GM04503 (cell line): Measurements from ENCODE around the gene TMEM121.

Experiments
- DNase-seq: peaks from one replicate; pipeline ENCODE4 v3.0.0-alpha.2; 2012; ENCODE audit warnings: low read depth

Gene TMEM121

DNA sequence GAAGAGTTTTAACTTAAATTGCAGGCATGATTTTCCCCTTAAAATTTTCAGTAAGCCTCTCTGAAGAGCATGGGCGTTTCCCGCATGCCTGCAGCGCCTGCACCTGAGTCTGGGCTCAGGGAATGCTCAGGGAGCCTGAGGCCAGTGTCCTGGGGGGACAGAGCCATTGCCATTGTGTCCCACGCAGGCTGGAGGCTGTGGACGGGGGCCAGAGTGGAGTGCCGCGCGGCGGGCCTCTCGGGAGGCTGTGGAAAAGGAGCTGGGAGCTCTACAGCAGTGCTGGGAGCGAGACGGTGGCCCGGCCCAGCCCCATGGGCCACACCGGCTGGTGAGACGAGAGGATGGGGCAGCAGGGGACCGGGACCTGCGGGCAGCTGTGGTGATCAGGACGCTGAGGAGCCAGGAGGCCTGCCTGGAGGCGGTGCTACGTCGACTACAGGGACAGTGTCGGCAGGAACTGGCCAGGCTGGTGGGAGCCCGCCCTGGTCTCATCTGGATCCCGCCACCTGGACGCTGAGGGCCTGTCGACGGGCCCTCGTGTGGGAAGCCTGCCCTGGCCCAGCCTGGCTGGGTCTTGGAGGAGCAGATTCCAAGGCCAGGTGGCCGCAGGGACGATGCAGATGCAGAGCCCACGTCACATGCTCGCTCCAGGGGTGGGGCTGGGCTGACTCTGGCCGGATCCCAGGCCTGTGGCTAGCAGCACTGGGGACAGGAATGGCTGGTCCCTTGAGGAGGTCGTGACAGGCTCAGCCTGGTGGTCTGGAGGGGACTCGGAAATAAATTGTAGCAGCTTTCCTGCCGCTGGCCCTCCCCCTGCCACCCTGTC is 27.7 kb upstream of the TMEM121 start:
- DNase-seq = no peak

- DNase-seq = no peak
These were observed 26.9 kb upstream of the TMEM121 start for GRCh38 chr14:105499256-105500035.

DNA sequence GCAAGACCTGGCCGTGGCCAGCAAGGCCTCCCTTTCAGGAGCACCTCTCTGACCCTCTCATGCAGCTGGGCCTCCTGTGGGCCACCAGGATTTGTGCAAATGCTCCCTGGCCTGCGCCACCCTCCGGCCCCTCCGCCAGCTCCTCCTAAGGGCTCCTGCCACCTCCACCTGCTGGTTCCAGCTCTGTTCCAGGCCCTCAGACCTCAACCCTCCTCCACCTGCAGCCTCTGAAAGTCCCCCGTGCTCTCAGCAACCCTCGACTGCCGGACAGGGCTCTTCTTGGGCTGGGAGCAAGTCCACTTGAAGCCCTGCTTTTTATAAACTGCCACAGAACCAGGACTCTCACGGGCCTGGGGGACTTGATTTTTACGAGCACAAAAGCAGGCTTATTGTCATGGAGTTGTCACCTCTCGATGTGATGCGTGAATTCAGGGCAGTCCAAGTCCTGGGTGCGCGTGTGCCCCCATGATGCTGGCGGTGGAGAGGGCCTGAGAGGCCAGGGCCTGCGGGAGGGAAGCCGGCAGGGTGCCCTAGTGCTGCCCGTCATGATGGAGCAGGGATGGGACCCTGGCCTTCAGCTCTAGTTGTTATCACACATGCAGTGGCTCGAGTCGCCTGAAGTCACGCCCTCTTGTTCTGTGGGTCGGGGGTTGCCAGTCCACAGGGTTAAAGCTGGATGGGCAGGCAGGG is 26.2 kb upstream of the TMEM121 start:
- no peak for DNase-seq

DNA sequence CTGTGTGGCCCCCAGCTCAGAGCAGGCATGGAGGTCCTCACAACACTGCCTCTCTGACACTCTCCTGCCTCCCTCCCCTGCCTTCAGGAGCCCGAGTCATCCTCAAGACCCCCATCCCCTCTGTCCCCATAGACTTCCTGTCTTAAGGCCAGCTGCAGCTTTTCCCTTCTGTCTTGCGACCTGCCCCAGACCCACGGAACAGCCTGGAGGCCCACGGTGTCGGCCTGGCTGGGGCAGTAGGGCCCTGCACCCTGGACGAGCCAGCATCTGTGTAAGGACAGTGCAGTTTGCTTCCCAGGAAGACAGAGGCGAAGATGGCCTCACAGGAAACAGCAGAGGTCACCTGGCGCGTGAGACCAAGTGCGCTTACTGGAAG is 25.7 kb upstream of the TMEM121 start:
- no peak for DNase-seq

GRCh38 chr14:105501504-105502291 is 24.7 kb upstream of the TMEM121 start:
- DNase-seq = no peak

- DNase-seq = no peak
These were observed 23.7 kb upstream of the TMEM121 start for GRCh38 chr14:105502446-105503295.

DNA sequence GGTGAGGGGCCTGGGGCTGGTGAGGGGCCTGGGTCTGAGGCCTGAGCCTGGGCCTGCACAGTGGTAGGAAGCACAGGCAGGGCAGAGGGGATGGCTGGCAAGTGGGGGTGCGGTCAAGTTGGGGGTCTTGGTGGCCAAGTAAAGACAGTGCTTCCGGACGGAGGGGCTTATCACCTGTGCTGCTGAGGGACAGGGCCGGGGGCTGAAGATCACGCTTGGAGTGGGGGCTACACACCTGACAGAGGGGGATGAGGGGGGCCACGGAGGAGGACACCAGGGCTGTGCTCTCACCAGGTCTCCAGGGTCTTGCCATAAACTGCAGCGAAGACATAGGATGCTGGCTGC is 23.1 kb upstream of the TMEM121 start:
- no peak for DNase-seq

DNA sequence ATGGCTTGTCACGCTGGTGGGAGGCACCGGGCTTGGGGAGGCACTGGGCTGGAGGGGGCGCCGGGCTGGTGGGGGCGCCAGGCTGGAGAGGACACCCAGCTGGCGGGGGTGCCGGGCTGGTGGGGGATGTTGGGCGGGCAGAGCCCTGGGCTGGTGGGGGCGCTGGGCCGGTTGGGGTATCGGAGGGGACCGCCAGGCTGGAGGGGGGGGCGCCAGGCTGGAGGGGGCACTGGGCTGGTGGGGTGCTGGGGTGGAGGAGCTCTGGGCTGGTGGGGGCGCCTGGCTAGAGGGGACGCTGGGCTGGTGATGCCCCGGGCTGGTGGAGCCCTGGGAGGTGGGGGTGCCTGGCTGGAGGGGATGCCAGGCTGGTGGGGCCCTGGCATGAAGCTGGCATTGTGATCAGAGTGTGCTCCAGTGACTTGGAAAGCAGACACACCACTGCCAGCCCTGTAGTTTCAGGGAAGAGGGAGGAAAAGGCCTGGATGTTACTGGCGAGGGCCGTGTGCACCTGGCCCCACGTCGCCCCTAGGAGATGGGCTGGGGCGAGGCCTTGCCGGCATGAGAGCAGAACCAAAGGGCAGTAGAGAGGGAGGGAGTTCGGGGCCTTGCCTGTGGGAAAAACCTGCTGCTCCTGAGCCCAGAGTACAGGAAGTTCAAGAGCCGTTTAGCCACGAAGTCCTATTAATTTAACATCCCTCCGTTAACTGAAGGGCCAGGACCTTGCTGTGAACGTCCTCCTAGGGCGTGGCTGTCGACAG is 22.3 kb upstream of the TMEM121 start:
- no peak for DNase-seq

- no peak for DNase-seq
These were observed 21.3 kb upstream of the TMEM121 start for GRCh38 chr14:105505101-105505500.

DNA sequence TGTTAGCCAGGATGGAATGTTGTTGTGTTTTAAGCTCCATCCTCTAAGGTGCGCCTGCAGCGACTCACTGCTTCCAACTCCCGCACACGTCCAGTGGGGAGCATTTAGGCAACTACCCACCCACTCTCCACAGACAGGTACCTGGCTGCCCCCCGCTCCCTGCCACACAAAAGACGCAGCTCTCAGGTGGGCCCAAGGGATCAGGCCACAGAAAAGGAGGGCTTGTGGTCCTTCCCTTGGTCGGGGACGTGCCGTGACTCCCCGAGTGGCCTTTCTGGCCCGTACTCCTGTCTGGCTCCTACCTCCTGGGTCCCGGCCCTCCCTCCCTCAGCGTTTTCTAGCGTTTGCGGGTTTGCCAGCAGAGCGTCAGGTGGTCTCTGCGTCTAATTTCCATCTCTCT is 19.1 kb upstream of the TMEM121 start:
- DNase-seq = no peak

DNA sequence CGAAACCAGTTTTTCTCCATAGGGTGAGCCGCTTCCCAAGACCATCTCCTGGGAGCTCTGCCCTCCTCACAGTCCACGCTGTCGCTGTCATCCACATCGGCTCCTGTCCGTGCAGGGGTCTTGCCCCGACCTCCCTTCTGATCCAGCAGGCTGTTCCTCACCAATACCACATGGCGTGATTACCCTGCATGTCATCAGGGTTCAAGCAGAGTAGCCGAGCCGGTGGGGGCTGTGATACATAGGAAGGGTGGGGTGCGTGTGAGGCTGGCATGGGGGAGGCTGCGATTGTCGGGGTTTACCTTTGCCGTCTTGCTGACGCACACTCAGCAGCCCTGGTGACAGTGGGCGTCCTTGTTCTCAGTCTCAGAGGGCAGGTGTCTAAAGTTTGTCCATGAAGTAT is 18.3 kb upstream of the TMEM121 start:
- no peak for DNase-seq

GRCh38 chr14:105508601-105509000 is 17.8 kb upstream of the TMEM121 start:
- no peak for DNase-seq

DNA sequence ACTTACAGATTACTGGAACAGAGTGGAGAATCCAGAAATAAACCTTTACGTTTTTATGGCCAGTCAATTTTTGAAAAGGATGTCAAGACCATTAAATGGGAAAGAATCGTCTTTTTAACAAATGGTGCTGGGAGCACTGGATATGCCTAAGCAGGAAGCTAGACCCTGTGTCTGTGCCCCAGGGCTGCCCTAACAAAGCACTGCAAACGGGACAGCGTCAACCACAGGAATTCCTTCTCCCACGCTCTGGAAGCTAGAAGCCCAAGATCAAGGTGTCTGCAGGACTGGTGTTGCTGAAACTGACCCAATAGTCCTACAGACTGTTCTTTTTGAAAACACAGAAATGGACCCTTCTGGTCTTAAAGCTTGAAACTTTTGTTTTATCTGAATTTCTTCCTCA is 9.3 kb upstream of the TMEM121 start:
- no peak for DNase-seq

- no peak for DNase-seq
These were observed 6.3 kb upstream of the TMEM121 start for GRCh38 chr14:105519946-105520698.

DNA sequence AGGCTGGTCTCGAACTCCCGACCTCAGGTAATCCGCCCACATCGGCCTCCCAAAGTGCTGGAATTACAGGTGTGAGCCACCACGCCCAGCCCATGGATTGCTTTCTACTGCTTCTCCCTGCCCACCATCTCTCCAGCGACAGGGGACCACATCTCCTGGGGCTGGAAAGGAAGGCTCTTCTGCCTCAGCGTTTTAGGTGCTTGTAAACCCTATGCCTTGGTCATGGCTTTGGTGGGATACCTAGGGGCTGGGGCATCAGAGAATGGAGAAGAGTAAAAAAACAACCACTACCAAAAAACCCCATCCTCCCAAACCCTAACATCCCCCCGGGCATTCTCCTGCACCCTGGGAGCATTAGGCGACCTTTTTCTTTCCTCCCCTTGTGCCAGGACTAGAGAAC is 1.1 kb upstream of the TMEM121 start:
- no peak for DNase-seq

- DNase-seq = no peak
These were observed 495 bp downstream of the TMEM121 start for GRCh38 chr14:105526776-105527380.

DNA sequence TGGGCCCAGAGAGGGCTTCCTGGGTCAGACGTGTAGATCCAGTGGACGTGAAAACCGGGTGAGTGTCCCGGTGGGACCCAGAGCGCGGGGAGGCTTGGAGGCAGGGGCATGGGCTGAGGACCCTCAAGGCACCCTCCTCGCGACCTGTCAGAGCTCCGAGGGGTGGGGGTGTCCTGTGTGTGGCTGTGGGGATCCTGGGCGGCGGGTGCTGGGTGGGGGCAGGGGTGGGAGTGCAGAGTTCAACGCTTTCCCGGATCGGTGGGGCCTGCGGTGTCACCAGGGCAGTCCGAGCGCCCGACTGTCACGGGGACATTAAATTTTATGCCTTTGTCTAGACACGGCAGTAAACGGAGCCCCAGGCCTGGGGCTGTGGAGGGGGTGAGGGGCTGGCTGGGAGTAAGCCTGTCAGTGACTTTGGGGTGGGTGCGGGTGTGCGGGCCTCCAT is 1.0 kb downstream of the TMEM121 start:
- DNase-seq = no peak

DNA sequence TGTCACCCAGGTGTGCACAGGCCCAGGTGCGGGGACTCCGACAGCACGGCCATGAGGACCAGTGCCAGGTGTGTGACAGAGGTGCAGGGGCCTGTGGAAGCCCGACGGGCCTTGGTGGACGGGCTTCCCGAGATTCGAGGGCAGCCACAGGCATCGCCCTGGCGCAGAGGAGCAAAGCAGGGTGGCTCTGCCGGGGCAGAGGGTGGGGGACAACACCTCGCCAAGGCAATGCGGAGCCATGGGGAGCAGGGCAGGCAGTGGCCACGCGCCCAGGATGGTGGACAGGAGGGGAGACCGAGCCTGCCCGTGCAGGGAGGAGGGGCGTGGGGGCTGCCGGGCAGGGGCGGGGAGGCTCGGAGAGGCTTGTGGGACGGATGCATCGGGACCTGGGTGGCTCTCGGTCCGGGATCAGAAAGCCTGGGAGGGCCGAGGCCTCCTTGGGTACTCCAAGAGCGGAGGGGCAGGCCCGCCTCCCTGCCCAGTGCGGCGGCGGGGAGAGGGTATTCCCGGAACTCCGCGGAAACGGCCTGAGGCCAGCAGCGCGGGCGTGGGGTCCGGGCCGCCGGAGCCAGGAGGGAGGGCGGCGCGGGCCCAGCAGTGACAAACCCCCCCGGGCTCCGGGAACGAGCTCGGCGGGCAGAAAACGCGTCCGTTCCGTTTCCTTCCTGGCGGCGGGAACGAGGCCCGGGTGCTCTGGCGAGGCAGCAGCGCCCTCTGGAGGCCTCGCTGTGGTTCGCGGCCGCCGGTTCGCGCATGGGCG is 1.6 kb downstream of the TMEM121 start:
- no peak for DNase-seq
